GM23338 (cell line): Measurements from ENCODE around the gene BRME1. TPM values are rescaled to one million over a fixed set of nuclear protein-coding genes. Genes with fewer than 3 reads are reported as not detected.
A peak's percentile ranks its signal among the peaks of the same experiment; 100 is the strongest.

Experiments used
- ATAC-seq: fragments of 200-7000 bp; cut with Tn5 transposase; 3 replicates; pipeline ENCODE4 v1.9.1; 2020
- DNase-seq: peaks from one replicate; pipeline ENCODE4 v3.0.0-alpha.2; 2015; ENCODE audit warnings: low spot score
- H2AFZ ChIP-seq: fragments of 200-600 bp; sonication (generic); 2 replicates; pipeline ENCODE4 v1.8.0; 2016; ENCODE audit warnings: antibody characterized with exemption, mild to moderate bottlenecking, moderate library complexity
- H3F3A ChIP-seq: fragments of 200-600 bp; sonication (generic); replicated peaks from 2 replicates; pipeline ENCODE4 v1.8.0; 2017; ENCODE audit warnings: antibody characterized with exemption, mixed run types, low read depth
- H3K27ac ChIP-seq: fragments of 200-600 bp; sonication (generic); 2 replicates; pipeline ENCODE4 v1.6.1; 2016; ENCODE audit warnings: low read depth
- H3K27me3 ChIP-seq: fragments of 200-600 bp; sonication (generic); 2 replicates; pipeline ENCODE4 v1.8.0; 2016; ENCODE audit warnings: mild to moderate bottlenecking, mixed run types, moderate library complexity; ENCODE audit not compliant: insufficient read depth
- H3K36me3 ChIP-seq: fragments of 200-600 bp; sonication (generic); 2 replicates; pipeline ENCODE4 v1.8.0; 2016; ENCODE audit warnings: mild to moderate bottlenecking; ENCODE audit not compliant: insufficient read depth
- H3K4me1 ChIP-seq: fragments of 200-600 bp; sonication (generic); 2 replicates; pipeline ENCODE4 v1.8.0; 2016; ENCODE audit warnings: mild to moderate bottlenecking, moderate library complexity; ENCODE audit not compliant: insufficient read depth
- H3K4me2 ChIP-seq: fragments of 200-600 bp; sonication (generic); 2 replicates; pipeline ENCODE4 v1.7.1; 2017; ENCODE audit warnings: mixed run types
- H3K4me3 ChIP-seq: fragments of 200-600 bp; sonication (generic); 2 replicates; pipeline ENCODE4 v1.6.1; 2016; ENCODE audit warnings: mixed run types
- H3K79me2 ChIP-seq: fragments of 200-600 bp; sonication (generic); replicated peaks from 2 replicates; pipeline ENCODE4 v1.8.0; 2017; ENCODE audit warnings: mild to moderate bottlenecking; ENCODE audit not compliant: insufficient read depth
- H3K9me2 ChIP-seq: fragments of 200-600 bp; sonication (generic); 2 replicates; pipeline ENCODE4 v1.8.0; 2017; ENCODE audit not compliant: insufficient read depth
- H4K20me1 ChIP-seq: fragments of 200-600 bp; sonication (generic); replicated peaks from 2 replicates; pipeline ENCODE4 v1.8.0; 2017; ENCODE audit warnings: mild to moderate bottlenecking; ENCODE audit not compliant: insufficient read depth
- H3K27ac Mint-ChIP-seq: 2 replicates; pipeline ENCODE4 v1.8.0; 2020; ENCODE audit warnings: inconsistent platforms, mild to moderate bottlenecking, moderate library complexity, mixed read lengths
- H3K27me3 Mint-ChIP-seq: 3 replicates; pipeline ENCODE4 v1.8.0; 2022; ENCODE audit warnings: low read depth, mild to moderate bottlenecking, moderate library complexity, mixed read lengths, inconsistent platforms; ENCODE audit not compliant: insufficient read depth, poor library complexity
- H3K36me3 Mint-ChIP-seq: 3 replicates; pipeline ENCODE4 v1.8.0; 2021; ENCODE audit warnings: low read depth, mild to moderate bottlenecking, inconsistent platforms, moderate library complexity, mixed read lengths
- H3K4me1 Mint-ChIP-seq: 3 replicates; pipeline ENCODE4 v1.8.0; 2020; ENCODE audit warnings: mild to moderate bottlenecking, inconsistent platforms, mixed read lengths
- H3K4me3 Mint-ChIP-seq: 3 replicates; pipeline ENCODE4 v1.8.0; 2021; ENCODE audit warnings: moderate library complexity, mild to moderate bottlenecking, inconsistent platforms, mixed read lengths
- H3K9me3 Mint-ChIP-seq: 3 replicates; pipeline ENCODE4 v1.8.0; 2020; ENCODE audit warnings: moderate library complexity, mild to moderate bottlenecking, inconsistent platforms, mixed read lengths
- EZH2 ChIP-seq: fragments of 200-600 bp; sonication (generic); IDR thresholded peaks from one replicate; pipeline ENCODE4 v1.8.0; 2017; ENCODE audit warnings: antibody characterized with exemption, mild to moderate bottlenecking, low read depth; ENCODE audit not compliant: unreplicated experiment
- EZH2phosphoT487 ChIP-seq: fragments of 200-600 bp; sonication (generic); IDR thresholded peaks from one replicate; pipeline ENCODE4 v1.8.1; 2018; ENCODE audit warnings: antibody characterized with exemption; ENCODE audit not compliant: unreplicated experiment
- STAT1 ChIP-seq: IDR thresholded peaks from one replicate; pipeline ENCODE4 v1.6.1; 2016; ENCODE audit warnings: antibody characterized with exemption; ENCODE audit not compliant: unreplicated experiment
- ZNF114 ChIP-seq: fragments of 250-450 bp; sonication (Bioruptor Pico); IDR thresholded peaks from 2 replicates; pipeline ENCODE4 v1.5.0; 2020; ENCODE audit warnings: mild to moderate bottlenecking, moderate library complexity
- ZNF331 ChIP-seq: fragments of 250-450 bp; sonication (Bioruptor Pico); IDR thresholded peaks from 2 replicates; pipeline ENCODE4 v1.5.0; 2020; ENCODE audit warnings: low read depth, mild to moderate bottlenecking, moderate library complexity
- polyA plus RNA-seq: library from polyadenylated mRNA; unstranded; fragments of >200 nt; fragmentation: Nextera tagmentation; extraction: Ambion mirVana; gene quantifications from 2 replicates; pipeline ENCODE4 v1.2.1, GENCODE V29; 2016
- total RNA-seq: library from RNA; depleted of rRNA; stranded (reverse); fragments of >200 nt; shearing (Covaris generic); gene quantifications from 2 replicates; pipeline ENCODE4 v1.2.3, GENCODE V29; 2014
- TF ChIP-seq, protein P1 (sequence below), 2 experiments: fragments of 200-600 bp in 1 of 2; sonication (generic) in 1 of 2; conservative IDR thresholded peaks; 2 replicates each; pipeline versions ENCODE4 v1.5.1 to v1.6.1; 2016 to 2017; ENCODE audit warnings: antibody characterized with exemption in 2 of 2, low read depth in 2 of 2, mild to moderate bottlenecking in 2 of 2, moderate library complexity in 1 of 2
- TF ChIP-seq, protein P2 (sequence below): IDR thresholded peaks from 2 replicates; pipeline ENCODE4 v1.6.1; 2016; ENCODE audit warnings: antibody characterized with exemption
- TF ChIP-seq, protein P3 (sequence below): fragments of 250-450 bp; sonication (Bioruptor Pico); IDR thresholded peaks from 2 replicates; pipeline ENCODE4 v1.5.0; 2020; ENCODE audit warnings: mild to moderate bottlenecking, moderate library complexity
- TF ChIP-seq, protein P4 (sequence below): IDR thresholded peaks from one replicate; pipeline ENCODE4 v1.6.1; 2018; ENCODE audit warnings: antibody characterized with exemption; ENCODE audit not compliant: unreplicated experiment

BRME1 gene
- total and polyA plus RNA-seq, 2 experiments from 2014 or later = 3.9 to 4.0 TPM

DNA sequence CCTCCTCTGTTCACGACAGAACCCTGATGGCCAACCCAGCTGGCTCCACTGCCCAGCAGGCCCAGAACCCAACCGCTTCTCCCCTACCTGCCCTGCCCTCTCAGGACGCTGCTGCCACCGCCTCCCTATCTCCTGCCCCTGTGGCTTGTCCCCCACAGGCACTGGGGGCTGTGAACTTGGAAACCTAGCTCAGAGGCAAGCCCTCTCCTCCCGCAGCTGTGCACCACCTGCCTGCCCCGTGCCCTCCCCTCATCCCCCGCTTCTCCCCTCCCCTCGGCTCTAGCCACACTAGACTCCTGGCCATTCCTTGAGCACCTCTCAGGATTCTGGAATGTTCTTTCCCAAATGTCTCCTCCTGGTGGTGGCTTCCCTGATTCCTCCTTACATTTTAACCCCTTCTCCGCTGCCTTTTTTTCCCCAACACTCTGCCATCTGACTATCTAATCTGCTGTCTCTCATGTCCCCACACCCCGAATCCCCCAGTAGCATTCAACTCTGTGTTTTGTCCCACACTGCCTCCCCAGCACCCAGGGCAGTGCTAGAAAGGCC, 22.3 kb downstream of the BRME1 start:
- H3K9me2 ChIP-seq = no peaks in the 10 kb centered on the region
- no peaks in the 10 kb centered on the region for H3K36me3 ChIP-seq
- H3K9me3 Mint-ChIP-seq = no peaks in the 10 kb centered on the region
- peaks cover 8% of the 10 kb centered on the region for H3F3A ChIP-seq
- ATAC-seq (no peak), DNase-seq (peak; percentile 77)
- no peak overlapping the region for H3K4me3 ChIP-seq
- peaks cover 19% of the 10 kb centered on the region for H3K4me1 ChIP-seq
- no peaks in the 10 kb centered on the region for H4K20me1 ChIP-seq
- no peak overlapping the region for H2AFZ ChIP-seq
- H3K27ac ChIP-seq = no peak overlapping the region
- no peaks in the 10 kb centered on the region; the same call in 1 of the 2 replicates for H3K27me3 ChIP-seq
- H3K79me2 ChIP-seq = no peaks in the 10 kb centered on the region
- no peak overlapping the region; the same call in 2 of the 3 replicates for H3K4me3 Mint-ChIP-seq
- no peak overlapping the region for H3K4me2 ChIP-seq
- H3K27me3 Mint-ChIP-seq = peaks cover 2% of the 10 kb centered on the region
- no peaks in the 10 kb centered on the region for H3K36me3 Mint-ChIP-seq
- H3K27ac Mint-ChIP-seq = no peak overlapping the region
- TF ChIP-seq EZH2 (no peak), ZNF114 (CRISPR knock-in tag) (no peak)
- TF ChIP-seq, protein P1, sequence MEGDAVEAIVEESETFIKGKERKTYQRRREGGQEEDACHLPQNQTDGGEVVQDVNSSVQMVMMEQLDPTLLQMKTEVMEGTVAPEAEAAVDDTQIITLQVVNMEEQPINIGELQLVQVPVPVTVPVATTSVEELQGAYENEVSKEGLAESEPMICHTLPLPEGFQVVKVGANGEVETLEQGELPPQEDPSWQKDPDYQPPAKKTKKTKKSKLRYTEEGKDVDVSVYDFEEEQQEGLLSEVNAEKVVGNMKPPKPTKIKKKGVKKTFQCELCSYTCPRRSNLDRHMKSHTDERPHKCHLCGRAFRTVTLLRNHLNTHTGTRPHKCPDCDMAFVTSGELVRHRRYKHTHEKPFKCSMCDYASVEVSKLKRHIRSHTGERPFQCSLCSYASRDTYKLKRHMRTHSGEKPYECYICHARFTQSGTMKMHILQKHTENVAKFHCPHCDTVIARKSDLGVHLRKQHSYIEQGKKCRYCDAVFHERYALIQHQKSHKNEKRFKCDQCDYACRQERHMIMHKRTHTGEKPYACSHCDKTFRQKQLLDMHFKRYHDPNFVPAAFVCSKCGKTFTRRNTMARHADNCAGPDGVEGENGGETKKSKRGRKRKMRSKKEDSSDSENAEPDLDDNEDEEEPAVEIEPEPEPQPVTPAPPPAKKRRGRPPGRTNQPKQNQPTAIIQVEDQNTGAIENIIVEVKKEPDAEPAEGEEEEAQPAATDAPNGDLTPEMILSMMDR (conservative IDR thresholded peaks at IDR 0.05; ENCODE audit: low read depth in 2 of 2) = peak; percentile 48 to 56
- H3K4me1 Mint-ChIP-seq = peaks cover 26% of the 10 kb centered on the region

DNA sequence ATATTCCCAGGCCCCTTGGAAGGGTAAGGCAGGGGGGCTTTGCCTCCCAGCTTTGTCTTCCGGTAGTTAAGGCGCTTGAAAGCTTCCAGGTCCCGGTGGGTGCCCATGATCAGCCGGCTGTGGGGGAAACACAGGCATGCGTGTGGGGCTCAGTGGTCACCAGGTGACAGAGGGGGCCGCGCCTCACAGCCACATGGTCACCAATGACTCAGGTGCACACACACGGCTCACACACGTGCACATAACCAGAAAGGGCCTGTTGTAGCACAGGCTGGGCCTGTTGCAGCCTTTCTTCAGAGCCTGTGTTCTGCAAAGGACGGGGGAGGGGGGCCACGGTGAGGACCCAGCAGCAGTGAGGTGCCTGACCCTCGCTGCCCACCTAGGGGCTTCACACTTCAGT, 23.1 kb downstream of the BRME1 start:
- peaks cover 19% of the 10 kb centered on the region for H3K4me1 ChIP-seq
- H4K20me1 ChIP-seq = no peaks in the 10 kb centered on the region
- H3K36me3 Mint-ChIP-seq = no peaks in the 10 kb centered on the region
- H3K9me2 ChIP-seq = no peaks in the 10 kb centered on the region
- H3K9me3 Mint-ChIP-seq = no peaks in the 10 kb centered on the region
- H3K4me3 Mint-ChIP-seq = no peak overlapping the region
- H2AFZ ChIP-seq = no peak overlapping the region
- peaks cover 26% of the 10 kb centered on the region for H3K4me1 Mint-ChIP-seq
- no peak overlapping the region for H3K4me3 ChIP-seq
- H3K27me3 ChIP-seq = no peaks in the 10 kb centered on the region; the same call in 1 of the 2 replicates
- no peak overlapping the region for H3K27ac Mint-ChIP-seq
- no peaks in the 10 kb centered on the region for H3K79me2 ChIP-seq
- ATAC-seq (no peak), DNase-seq (no peak)
- peaks cover 8% of the 10 kb centered on the region for H3F3A ChIP-seq
- peaks cover 4% of the 10 kb centered on the region for H3K27me3 Mint-ChIP-seq
- no peaks in the 10 kb centered on the region for H3K36me3 ChIP-seq
- H3K4me2 ChIP-seq = no peak overlapping the region
- H3K27ac ChIP-seq = no peak overlapping the region
- TF ChIP-seq, protein P2, sequence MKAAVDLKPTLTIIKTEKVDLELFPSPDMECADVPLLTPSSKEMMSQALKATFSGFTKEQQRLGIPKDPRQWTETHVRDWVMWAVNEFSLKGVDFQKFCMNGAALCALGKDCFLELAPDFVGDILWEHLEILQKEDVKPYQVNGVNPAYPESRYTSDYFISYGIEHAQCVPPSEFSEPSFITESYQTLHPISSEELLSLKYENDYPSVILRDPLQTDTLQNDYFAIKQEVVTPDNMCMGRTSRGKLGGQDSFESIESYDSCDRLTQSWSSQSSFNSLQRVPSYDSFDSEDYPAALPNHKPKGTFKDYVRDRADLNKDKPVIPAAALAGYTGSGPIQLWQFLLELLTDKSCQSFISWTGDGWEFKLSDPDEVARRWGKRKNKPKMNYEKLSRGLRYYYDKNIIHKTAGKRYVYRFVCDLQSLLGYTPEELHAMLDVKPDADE = no peak
- TF ChIP-seq EZH2 (no peak), EZH2phosphoT487 (no peak), STAT1 (no peak), ZNF331 (CRISPR knock-in tag) (no peak)
- TF ChIP-seq, protein P3, sequence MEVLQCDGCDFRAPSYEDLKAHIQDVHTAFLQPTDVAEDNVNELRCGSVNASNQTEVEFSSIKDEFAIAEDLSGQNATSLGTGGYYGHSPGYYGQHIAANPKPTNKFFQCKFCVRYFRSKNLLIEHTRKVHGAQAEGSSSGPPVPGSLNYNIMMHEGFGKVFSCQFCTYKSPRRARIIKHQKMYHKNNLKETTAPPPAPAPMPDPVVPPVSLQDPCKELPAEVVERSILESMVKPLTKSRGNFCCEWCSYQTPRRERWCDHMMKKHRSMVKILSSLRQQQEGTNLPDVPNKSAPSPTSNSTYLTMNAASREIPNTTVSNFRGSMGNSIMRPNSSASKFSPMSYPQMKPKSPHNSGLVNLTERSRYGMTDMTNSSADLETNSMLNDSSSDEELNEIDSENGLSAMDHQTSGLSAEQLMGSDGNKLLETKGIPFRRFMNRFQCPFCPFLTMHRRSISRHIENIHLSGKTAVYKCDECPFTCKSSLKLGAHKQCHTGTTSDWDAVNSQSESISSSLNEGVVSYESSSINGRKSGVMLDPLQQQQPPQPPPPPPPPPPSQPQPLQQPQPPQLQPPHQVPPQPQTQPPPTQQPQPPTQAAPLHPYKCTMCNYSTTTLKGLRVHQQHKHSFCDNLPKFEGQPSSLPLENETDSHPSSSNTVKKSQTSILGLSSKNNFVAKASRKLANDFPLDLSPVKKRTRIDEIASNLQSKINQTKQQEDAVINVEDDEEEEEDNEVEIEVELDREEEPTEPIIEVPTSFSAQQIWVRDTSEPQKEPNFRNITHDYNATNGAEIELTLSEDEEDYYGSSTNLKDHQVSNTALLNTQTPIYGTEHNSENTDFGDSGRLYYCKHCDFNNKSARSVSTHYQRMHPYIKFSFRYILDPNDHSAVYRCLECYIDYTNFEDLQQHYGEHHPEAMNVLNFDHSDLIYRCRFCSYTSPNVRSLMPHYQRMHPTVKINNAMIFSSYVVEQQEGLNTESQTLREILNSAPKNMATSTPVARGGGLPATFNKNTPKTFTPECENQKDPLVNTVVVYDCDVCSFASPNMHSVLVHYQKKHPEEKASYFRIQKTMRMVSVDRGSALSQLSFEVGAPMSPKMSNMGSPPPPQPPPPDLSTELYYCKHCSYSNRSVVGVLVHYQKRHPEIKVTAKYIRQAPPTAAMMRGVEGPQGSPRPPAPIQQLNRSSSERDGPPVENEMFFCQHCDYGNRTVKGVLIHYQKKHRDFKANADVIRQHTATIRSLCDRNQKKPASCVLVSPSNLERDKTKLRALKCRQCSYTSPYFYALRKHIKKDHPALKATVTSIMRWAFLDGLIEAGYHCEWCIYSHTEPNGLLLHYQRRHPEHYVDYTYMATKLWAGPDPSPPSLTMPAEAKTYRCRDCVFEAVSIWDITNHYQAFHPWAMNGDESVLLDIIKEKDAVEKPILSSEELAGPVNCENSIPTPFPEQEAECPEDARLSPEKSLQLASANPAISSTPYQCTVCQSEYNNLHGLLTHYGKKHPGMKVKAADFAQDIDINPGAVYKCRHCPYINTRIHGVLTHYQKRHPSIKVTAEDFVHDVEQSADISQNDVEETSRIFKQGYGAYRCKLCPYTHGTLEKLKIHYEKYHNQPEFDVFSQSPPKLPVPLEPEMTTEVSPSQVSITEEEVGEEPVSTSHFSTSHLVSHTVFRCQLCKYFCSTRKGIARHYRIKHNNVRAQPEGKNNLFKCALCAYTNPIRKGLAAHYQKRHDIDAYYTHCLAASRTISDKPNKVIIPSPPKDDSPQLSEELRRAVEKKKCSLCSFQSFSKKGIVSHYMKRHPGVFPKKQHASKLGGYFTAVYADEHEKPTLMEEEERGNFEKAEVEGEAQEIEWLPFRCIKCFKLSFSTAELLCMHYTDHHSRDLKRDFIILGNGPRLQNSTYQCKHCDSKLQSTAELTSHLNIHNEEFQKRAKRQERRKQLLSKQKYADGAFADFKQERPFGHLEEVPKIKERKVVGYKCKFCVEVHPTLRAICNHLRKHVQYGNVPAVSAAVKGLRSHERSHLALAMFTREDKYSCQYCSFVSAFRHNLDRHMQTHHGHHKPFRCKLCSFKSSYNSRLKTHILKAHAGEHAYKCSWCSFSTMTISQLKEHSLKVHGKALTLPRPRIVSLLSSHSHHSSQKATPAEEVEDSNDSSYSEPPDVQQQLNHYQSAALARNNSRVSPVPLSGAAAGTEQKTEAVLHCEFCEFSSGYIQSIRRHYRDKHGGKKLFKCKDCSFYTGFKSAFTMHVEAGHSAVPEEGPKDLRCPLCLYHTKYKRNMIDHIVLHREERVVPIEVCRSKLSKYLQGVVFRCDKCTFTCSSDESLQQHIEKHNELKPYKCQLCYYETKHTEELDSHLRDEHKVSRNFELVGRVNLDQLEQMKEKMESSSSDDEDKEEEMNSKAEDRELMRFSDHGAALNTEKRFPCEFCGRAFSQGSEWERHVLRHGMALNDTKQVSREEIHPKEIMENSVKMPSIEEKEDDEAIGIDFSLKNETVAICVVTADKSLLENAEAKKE (CRISPR knock-in tag) = no peak
- TF ChIP-seq, protein P4, sequence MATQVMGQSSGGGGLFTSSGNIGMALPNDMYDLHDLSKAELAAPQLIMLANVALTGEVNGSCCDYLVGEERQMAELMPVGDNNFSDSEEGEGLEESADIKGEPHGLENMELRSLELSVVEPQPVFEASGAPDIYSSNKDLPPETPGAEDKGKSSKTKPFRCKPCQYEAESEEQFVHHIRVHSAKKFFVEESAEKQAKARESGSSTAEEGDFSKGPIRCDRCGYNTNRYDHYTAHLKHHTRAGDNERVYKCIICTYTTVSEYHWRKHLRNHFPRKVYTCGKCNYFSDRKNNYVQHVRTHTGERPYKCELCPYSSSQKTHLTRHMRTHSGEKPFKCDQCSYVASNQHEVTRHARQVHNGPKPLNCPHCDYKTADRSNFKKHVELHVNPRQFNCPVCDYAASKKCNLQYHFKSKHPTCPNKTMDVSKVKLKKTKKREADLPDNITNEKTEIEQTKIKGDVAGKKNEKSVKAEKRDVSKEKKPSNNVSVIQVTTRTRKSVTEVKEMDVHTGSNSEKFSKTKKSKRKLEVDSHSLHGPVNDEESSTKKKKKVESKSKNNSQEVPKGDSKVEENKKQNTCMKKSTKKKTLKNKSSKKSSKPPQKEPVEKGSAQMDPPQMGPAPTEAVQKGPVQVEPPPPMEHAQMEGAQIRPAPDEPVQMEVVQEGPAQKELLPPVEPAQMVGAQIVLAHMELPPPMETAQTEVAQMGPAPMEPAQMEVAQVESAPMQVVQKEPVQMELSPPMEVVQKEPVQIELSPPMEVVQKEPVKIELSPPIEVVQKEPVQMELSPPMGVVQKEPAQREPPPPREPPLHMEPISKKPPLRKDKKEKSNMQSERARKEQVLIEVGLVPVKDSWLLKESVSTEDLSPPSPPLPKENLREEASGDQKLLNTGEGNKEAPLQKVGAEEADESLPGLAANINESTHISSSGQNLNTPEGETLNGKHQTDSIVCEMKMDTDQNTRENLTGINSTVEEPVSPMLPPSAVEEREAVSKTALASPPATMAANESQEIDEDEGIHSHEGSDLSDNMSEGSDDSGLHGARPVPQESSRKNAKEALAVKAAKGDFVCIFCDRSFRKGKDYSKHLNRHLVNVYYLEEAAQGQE = no peak
